Heart left ventricle (tissue), 13 donors: Measurements from ENCODE around the gene DACT2.

Experiments used
- POLR2A ChIP-seq, 2 donors: fragments of 450-650 bp; IDR thresholded peaks; one replicate each; pipeline ENCODE4 v1.6.1; 2017; ENCODE audit warnings: antibody characterized with exemption in 2 of 2, mild to moderate bottlenecking in 2 of 2, moderate library complexity in 2 of 2
- TF ChIP-seq, protein P1 (sequence below), 12 donors: fragments of 200-600 bp; sonication (generic) in 4 of 12; IDR thresholded peaks; one replicate each; pipeline versions ENCODE4 v1.5.0 to v1.8.0; 2018 to 2022; ENCODE audit warnings: antibody characterized with exemption in 12 of 12, mild to moderate bottlenecking in 5 of 12
- donor health status: ischemic (EF 13 %, LVEDD 7.1; RV severe dilation, severe dysfunction).
- donor health status: DM: no; HTN: yes; CAD: no.
- donor health status: DM: no; HTN: no; CAD: no.
- donor health status: ischemic (EF 25% LVEDD 6.9; RV normal size, moderate dysfunction).
- donor health status: ischemic (EF 25% LVEDD 5.7; RV mildly dilated, moderate dysfunction).
- donor health status: ischemic (EF 35%, LVEDD 5.7; RV mildly dilated, moderate dysfunction).
- donor health status: nonischemic (EF 11% LVEDD 7.7; RV severe dilation, severe dysfunction).
- donor health status: DM: yes; HTN: yes; CAD: no.
- donor health status: PGD.
- donor health status: ischemic (EF 29% LVEDD 5.4; RV normal size, mild dysfunction).
- donor health status: nonischemic (EF 23%, LVEDD 6.1; RV moderate dilation, normal function).

GRCh38 chr6:168263351-168263905 is 56.1 kb downstream of the DACT2 start:
- TF ChIP-seq, protein P1, sequence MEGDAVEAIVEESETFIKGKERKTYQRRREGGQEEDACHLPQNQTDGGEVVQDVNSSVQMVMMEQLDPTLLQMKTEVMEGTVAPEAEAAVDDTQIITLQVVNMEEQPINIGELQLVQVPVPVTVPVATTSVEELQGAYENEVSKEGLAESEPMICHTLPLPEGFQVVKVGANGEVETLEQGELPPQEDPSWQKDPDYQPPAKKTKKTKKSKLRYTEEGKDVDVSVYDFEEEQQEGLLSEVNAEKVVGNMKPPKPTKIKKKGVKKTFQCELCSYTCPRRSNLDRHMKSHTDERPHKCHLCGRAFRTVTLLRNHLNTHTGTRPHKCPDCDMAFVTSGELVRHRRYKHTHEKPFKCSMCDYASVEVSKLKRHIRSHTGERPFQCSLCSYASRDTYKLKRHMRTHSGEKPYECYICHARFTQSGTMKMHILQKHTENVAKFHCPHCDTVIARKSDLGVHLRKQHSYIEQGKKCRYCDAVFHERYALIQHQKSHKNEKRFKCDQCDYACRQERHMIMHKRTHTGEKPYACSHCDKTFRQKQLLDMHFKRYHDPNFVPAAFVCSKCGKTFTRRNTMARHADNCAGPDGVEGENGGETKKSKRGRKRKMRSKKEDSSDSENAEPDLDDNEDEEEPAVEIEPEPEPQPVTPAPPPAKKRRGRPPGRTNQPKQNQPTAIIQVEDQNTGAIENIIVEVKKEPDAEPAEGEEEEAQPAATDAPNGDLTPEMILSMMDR (IDR thresholded peaks at IDR 0.05) = no peak
- TF ChIP-seq POLR2A (IDR thresholded peaks at IDR 0.05) = no peak
